ENCODE data around the gene HTR7. TPM values are rescaled to one million over a fixed set of nuclear protein-coding genes. Genes with fewer than 3 reads are reported as not detected.
"Not testable (repeated sequence)": the region's sequence is repeated elsewhere in the genome, so short reads cannot be mapped to it uniquely, and the experiment has no call there.

Gene HTR7
- 0.94 TPM for total RNA-seq

DNA sequence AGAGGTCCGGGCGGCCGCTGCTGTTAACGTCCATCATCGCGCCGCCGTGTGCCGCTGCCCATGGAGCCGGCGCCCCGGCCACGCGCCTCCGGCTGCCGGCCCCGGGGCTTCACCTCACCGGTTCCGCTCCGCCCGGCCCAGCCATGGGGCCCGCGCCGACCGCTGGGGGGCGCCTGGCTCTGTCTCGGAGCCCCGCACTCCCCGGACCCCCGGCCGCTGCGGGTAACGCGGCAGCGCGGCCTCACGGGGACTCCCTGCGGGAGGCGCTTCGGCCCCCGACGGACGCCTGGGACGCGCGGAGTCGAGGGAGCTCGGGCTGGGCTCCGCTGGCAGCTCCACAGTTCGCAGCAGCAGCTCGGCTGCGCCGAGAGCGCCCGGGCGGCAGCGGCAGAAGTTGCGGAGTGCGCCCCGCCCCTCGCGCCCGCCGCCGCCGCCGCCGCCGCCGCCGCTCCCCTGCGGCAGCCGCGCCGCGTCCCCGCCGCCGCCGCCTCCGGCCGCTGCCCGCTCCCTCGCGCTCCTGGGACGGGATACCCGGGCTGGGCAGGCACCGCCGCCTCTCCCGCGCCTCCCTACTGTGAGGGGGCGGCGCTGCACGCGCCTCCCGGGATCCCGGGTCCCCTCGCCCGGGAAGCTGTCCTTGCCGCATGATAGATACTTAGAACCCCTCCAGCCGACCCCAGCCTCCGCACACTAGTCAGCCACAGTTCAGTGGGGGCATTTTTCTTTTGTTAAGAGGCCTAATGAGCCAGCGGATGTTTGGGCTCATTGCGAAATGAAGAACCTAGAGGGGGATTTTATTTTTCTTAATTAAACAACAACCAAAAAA, at the start of gene HTR7:
TSS of gene HTR7 (minus strand) at position 405 of the 826 bp plus-strand sequence. CDS start at position 37, 368 bp downstream.
- intact Hi-C loops (cut with DNase I): no loop called here
- ATAC-seq: peak; percentile 82
- peak; percentile 76 for DNase-seq (ENCODE audit: low spot score)

GRCh38 chr10:90906596-90906995, 48.8 kb upstream of the HTR7 start:
- DNase-seq (ENCODE audit: low spot score) (no peak), ATAC-seq (no peak)
- intact Hi-C loops (cut with DNase I): no loop called here

- intact Hi-C loops (cut with DNase I): no loop called here
- DNase-seq (ENCODE audit: low spot score) (no peak), ATAC-seq (no peak)
These were observed 48.1 kb upstream of the HTR7 start for GRCh38 chr10:90905925-90906324.

DNA sequence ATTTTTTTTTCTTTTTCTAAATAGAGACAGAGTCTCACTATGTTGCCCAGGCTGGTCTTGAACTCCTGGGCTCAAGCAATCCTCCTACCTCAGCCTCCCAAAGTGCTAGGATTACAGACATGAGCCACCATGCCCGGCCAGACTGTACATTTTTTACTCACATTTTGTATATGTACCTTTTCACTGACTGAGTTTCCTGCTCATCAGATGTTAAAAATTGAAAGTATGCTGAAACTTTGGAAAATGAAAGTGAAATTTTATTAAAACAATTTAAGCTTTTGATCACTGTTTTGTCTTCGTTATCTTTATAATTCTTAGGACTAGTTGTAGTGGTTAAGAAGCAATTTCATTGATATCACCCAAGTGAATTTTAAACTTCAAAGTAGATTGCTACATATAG, 39.1 kb upstream of the HTR7 start:
- not testable (repeated sequence) for ATAC-seq

DNA sequence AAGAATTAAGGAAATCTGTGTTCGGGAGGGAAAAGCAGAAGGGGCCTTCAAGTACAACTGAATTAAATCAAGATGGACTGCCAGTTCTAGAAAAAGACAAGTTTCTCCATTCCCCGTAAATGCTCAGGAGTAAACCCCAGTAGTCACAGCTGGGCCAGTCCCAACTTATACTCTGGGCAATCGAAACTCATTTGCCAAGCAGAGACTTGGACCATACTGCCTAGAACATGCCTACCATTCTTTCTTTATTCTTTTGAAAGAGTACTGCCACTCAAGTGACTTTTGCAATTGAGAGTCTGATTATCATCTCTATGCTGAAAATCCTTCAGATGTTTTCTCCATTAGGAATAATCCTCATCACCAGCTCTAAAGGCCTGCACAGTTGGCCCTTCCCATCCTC, 35.4 kb upstream of the HTR7 start:
- no peak for DNase-seq (ENCODE audit: low spot score)
- intact Hi-C loops (cut with DNase I): no loop called here
- ATAC-seq: no peak

More for the DNA sequence above, 39.1 kb upstream of the HTR7 start:
- DNase-seq (ENCODE audit: low spot score); intact Hi-C loops (cut with DNase I): not testable (repeated sequence)

DNA sequence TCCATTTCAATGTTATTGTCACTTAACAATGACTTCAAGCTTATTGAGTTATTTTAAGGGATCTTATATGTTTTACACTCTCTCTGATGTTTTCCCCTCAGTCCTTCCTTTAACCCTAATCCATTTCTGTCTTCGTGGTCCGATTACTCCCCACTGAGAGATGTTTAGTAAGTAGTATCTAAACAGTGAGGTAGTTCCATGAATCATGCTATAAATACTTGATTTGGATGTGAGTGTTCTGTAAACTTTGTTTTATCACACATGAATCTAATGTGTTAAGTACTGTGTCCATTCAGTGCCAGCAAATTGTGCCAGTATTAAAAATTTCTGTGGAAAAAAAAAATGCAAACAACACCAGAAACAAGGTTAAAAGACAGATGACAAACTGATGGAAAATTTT, 32.5 kb upstream of the HTR7 start:
- no peak for DNase-seq (ENCODE audit: low spot score)
- intact Hi-C loops (cut with DNase I): no loop called here
- ATAC-seq: no peak

GRCh38 chr10:90889636-90890035, 31.8 kb upstream of the HTR7 start:
- ATAC-seq (no peak), DNase-seq (ENCODE audit: low spot score) (no peak)
- intact Hi-C loops (cut with DNase I): no loop called here

DNA sequence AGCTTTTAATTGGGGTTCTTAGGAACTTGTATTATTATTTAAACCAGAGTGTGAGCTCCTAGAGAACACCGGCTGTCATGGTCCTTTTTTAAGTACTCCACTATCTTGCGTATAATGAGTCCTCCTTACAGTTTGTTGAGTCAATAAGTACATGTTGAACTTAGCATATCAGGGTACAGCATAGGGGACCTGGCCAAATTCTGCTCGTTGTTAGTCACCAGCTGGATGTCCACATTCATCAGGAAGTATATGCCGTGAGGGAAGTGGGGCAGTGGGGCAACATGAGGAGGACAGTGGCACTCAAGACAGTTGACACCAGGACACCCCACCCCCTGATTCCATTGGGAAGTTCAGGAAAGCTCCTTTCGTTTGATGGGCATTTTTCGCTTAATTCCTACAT, 30.5 kb upstream of the HTR7 start:
- intact Hi-C loops (cut with DNase I): no loop called here
- DNase-seq (ENCODE audit: low spot score) (no peak), ATAC-seq (no peak)

DNA sequence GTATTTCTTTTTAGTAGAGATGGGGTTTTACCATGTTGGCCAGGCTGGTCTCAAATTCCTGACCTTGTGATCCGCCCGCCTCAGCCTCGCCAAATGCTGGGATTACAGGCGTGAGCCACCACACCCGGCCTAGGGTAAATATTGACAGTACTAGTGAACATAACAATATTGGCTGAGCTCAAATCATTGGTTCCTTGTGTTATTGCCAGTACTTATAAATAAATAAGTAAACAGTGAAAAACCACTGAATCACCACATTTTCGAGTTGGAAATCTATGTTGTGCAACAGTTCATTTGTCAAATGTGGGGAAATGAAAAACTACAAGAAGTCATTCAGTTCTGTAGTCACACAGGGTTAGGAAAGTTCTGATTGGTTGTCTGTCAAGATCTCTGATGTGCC, 29.7 kb upstream of the HTR7 start:
- intact Hi-C loops (cut with DNase I): no loop called here
- ATAC-seq (peak; percentile 30), DNase-seq (ENCODE audit: low spot score) (no peak)

- ATAC-seq: no peak
- intact Hi-C loops (cut with DNase I): no loop called here
These were observed 27.3 kb upstream of the HTR7 start for GRCh38 chr10:90885176-90885575.

GRCh38 chr10:90884431-90884830, 26.6 kb upstream of the HTR7 start:
- no peak for DNase-seq (ENCODE audit: low spot score)
- intact Hi-C loops (cut with DNase I): no loop called here
- no peak for ATAC-seq

More at GRCh38 chr10:90885176-90885575, 27.3 kb upstream of the HTR7 start:
- DNase-seq (ENCODE audit: low spot score): no peak

GRCh38 chr10:90880059-90880719, 22.4 kb upstream of the HTR7 start:
- intact Hi-C loops (cut with DNase I); DNase-seq (ENCODE audit: low spot score); ATAC-seq: not testable (repeated sequence)

DNA sequence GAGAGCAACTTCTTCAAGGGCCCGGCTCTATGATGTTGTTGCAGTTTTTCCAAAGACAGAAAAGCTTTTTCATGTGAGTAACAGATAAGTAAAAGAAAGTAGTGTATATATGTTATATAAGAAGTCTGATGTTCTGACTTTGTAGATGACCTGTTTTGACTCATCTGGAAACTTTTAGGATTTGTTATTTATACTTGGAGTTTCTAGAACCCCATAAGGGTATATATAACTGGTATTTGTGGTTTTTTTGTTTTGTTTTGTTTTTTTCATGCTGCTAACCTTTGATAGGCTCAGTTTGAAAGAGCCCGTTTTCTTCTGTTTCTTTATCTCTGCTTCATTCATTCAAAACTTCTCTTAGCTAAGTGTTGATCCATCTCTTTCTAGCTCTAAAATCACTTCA, 21.2 kb upstream of the HTR7 start:
- no peak for ATAC-seq
- no peak for DNase-seq (ENCODE audit: low spot score)
- intact Hi-C loops (cut with DNase I): no loop called here

DNA sequence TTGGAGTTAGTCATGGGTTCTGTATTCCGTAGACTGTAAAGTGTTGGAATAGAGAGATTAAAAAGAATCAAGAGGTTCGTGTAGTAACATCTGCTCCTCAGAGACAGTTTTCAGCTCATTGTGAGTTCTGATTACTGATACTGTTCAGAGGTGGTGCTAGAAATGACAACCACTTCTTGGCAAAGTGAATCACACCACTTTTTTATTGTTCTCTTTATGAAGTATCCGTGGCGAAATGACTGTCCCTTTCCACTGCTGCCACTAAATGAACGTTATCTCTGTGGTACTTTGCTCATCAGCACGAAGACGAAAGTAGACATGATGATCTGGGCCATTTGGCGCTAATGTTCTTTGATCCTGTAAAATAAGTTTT, 14.8 kb upstream of the HTR7 start:
- DNase-seq (ENCODE audit: low spot score) (no peak), ATAC-seq (no peak)
- intact Hi-C loops (cut with DNase I): no loop called here

- intact Hi-C loops (cut with DNase I): no loop called here
- ATAC-seq (peak; percentile 100), DNase-seq (ENCODE audit: low spot score) (peak; percentile 89)
These were observed 14.2 kb upstream of the HTR7 start, which contains the start of gene RPP30 for GRCh38 chr10:90871766-90872647. RPP30 (plus strand) TSS chr10:90871974; CDS start chr10:90871987, 13 bp downstream.

- peak; percentile 87 for ATAC-seq
- no peak for DNase-seq (ENCODE audit: low spot score)
- intact Hi-C loops (cut with DNase I): no loop called here
These were observed 13.5 kb upstream of the HTR7 start for GRCh38 chr10:90871279-90871765.

- intact Hi-C loops (cut with DNase I): no loop called here
- DNase-seq (ENCODE audit: low spot score) (no peak), ATAC-seq (no peak)
These were observed 8.3 kb upstream of the HTR7 start for GRCh38 chr10:90866050-90866598.

DNA sequence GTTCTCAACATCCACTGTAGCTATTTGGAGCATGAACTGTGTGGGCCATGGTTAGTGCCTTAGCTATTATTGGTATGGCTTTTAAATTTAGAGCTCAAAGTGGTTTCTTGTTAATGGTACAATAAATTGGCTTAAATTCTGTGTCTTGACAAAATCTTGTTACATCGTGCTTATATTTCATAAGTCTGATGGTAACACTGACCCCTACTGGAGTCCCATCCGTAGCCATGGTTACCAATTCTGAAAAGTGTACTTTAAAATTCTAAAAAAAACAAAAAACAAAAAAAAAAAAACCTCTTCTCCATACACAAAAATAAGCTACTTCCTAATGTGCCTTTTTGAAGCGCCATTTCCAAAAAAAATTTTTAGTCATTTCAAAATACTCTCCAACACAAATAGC, 7.6 kb upstream of the HTR7 start:
- ATAC-seq (no peak), DNase-seq (ENCODE audit: low spot score) (no peak)
- intact Hi-C loops (cut with DNase I): no loop called here

GRCh38 chr10:90862908-90863514, 5.2 kb upstream of the HTR7 start:
- DNase-seq (ENCODE audit: low spot score): no peak
- intact Hi-C loops (cut with DNase I): no loop called here
- ATAC-seq: no peak
